Ascending aorta (tissue), 2 donors: ENCODE results near the gene C10orf90. TPM values are rescaled to one million over a fixed set of nuclear protein-coding genes. Genes with fewer than 3 reads are reported as not detected.

Source experiments
- DNase-seq, 2 donors: peaks; one replicate each; pipeline ENCODE4 v3.0.0-alpha.2; 2019; ENCODE audit warnings: low spot score in 2 of 2
- H3K27ac ChIP-seq, 2 donors: fragments of 200-600 bp; sonication (generic); one replicate each; pipeline ENCODE4 v1.5.1; 2016 to 2017; ENCODE audit warnings: mild to moderate bottlenecking in 1 of 2
- H3K27me3 ChIP-seq: fragments of 200-600 bp; sonication (generic); one replicate; pipeline ENCODE4 v1.5.1; 2017
- H3K36me3 ChIP-seq, 2 donors: fragments of 200-600 bp; sonication (generic); one replicate each; pipeline ENCODE4 v1.5.1; 2016
- H3K4me1 ChIP-seq, 2 donors: fragments of 200-600 bp; sonication (generic); one replicate each; pipeline ENCODE4 v1.5.1; 2016 to 2017; ENCODE audit warnings: mild to moderate bottlenecking in 1 of 2
- H3K4me3 ChIP-seq, 2 donors: fragments of 200-600 bp; sonication (generic); one replicate each; pipeline ENCODE4 v1.5.1; 2016 to 2017; ENCODE audit warnings: mild to moderate bottlenecking in 1 of 2
- H3K9me3 ChIP-seq, 2 donors: fragments of 200-600 bp; sonication (generic); one replicate each; pipeline ENCODE4 v1.5.1; 2016
- CTCF ChIP-seq, 3 experiments: fragments of 200-600 bp in 2 of 3; fragments of 450-650 bp in 1 of 3; sonication (generic) in 2 of 3; IDR thresholded peaks; one replicate each; pipeline ENCODE4 v1.5.1; 2016 to 2019; ENCODE audit warnings: antibody characterized with exemption in 3 of 3, mild to moderate bottlenecking in 1 of 3, moderate library complexity in 1 of 3
- intact Hi-C: fragments of 100-400 bp; cut with DNase I; formaldehyde crosslinking; loops from one replicate; pipeline ENCODE4 v1.15.1; 2023
- total RNA-seq: library from RNA; depleted of rRNA; stranded (reverse); fragments of >200 nt; gene quantifications from one replicate; pipeline ENCODE4 v1.1.0, GENCODE V29; 2016

The C10orf90 gene
- total RNA-seq, 1 donor from 2014 or later = not detected

DNA sequence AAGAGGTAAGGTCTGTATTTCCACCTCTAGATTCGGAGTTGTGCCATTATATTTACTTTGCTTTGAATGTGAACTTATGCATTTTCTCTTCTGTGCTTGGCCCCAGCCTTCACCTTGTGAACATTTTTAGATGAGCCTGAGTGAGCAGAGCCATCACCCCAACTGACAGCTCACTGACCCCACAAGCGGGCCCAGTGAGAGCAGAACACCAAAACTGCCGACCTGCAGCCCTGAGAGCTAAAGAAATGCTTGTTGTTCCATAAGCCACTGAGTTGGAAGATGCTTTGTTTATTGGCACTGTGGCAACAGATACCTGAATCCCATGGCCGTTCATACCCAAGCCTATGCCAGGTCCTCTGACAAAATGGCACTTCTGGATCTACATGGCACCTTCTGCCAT, 37.8 kb downstream of the C10orf90 start:
- intact Hi-C loops = no loop called here
- no peaks in the 10 kb centered on the region for H3K36me3 ChIP-seq

GRCh38 chr10:126629925-126630624, 40.4 kb downstream of the C10orf90 start:
- Histone ChIP-seq H3K27me3 (no peaks in the 10 kb centered on the region), H3K9me3 (no peaks in the 10 kb centered on the region), H3K36me3 (no peaks in the 10 kb centered on the region), H3K4me1 (no peaks in the 10 kb centered on the region), H3K27ac (no peak overlapping the region), H3K4me3 (no peak overlapping the region)
- intact Hi-C loops = no loop called here
- TF ChIP-seq CTCF (IDR thresholded peaks at IDR 0.05) = no peak
- no peak for DNase-seq

More for the DNA sequence above, 37.8 kb downstream of the C10orf90 start:
- Histone ChIP-seq H3K4me1 (no peaks in the 10 kb centered on the region), H3K4me3 (no peak overlapping the region), H3K9me3 (no peaks in the 10 kb centered on the region), H3K27me3 (no peaks in the 10 kb centered on the region), H3K27ac (no peak overlapping the region)
- no peak for DNase-seq
- TF ChIP-seq CTCF (IDR thresholded peaks at IDR 0.05) = no peak

- Histone ChIP-seq H3K36me3 (no peaks in the 10 kb centered on the region), H3K9me3 (no peaks in the 10 kb centered on the region), H3K27ac (no peak overlapping the region), H3K4me3 (no peak overlapping the region), H3K4me1 (no peaks in the 10 kb centered on the region), H3K27me3 (no peaks in the 10 kb centered on the region)
- no peak for TF ChIP-seq CTCF (IDR thresholded peaks at IDR 0.05)
- intact Hi-C loops = no loop called here
- no peak for DNase-seq
Measured at GRCh38 chr10:126628746-126629145, 41.7 kb downstream of the C10orf90 start.

DNA sequence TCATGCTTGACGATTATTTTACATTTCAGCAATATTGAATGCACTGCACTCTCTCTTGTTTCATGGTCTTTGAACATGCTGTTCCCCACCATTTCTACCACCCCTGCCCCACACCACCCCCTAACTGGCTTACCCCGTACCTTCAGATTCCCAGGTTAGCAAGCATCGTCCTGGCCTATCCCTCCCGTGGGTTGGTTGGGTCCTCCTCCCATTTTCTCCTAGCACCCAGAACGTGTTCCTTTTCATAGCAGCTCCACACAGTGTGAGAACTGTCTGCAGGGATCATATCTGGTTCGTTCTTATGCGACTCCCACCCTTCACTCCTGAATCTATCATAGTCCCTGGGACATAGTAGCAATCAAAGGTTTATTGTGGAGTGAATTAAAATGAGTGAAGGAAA, 48.6 kb downstream of the C10orf90 start:
- DNase-seq = peak in 1 of 2 donors; percentile 4
- no peak for TF ChIP-seq CTCF (IDR thresholded peaks at IDR 0.05)
- Histone ChIP-seq H3K36me3 (no peaks in the 10 kb centered on the region), H3K27ac (no peak overlapping the region), H3K4me1 (no peaks in the 10 kb centered on the region), H3K9me3 (no peaks in the 10 kb centered on the region), H3K27me3 (no peaks in the 10 kb centered on the region), H3K4me3 (no peak overlapping the region)
- intact Hi-C loops = no loop called here

DNA sequence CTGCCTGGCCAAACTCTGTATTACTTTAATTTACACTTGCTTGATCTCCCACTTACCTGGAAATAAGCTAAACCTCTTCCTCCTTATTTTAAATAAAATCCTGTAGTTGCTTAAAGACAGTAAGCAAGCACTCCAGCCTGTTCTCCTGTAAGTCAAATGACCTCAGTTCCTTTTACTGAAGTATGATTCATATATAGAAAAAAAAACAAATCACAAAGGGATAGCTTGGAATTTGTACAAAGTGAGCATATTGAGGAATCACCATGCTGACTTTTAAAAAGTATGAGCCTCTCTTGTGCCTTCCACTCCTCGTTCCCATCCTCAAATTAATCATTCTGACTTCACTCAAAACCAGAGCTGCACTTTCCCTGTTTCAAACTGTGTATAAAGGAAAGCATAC, 52.0 kb downstream of the C10orf90 start:
- Histone ChIP-seq H3K27ac (no peak overlapping the region), H3K36me3 (no peaks in the 10 kb centered on the region), H3K27me3 (no peaks in the 10 kb centered on the region), H3K4me3 (no peak overlapping the region), H3K9me3 (no peaks in the 10 kb centered on the region), H3K4me1 (no peaks in the 10 kb centered on the region)
- intact Hi-C loops = no loop called here
- DNase-seq = no peak
- no peak for TF ChIP-seq CTCF (IDR thresholded peaks at IDR 0.05)

DNA sequence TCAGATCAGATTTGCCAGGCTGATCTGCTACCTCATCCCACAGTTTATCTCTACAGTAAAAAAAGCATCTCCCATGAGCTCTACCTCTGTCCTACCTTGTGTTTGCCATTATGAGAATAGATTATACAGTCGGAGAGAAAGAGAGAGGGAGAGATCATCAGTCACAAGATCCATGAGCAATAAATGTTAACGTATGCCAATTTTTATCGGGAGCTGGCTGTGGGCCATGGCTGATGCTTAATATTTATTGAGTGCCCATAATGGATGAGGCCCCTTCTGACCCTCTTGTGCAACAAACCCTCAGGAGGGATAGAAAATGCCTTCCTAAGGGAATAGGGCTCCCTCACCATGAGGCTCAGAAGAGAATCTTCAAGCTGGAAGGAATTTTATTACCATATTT, 52.8 kb downstream of the C10orf90 start:
- Histone ChIP-seq H3K4me3 (no peak overlapping the region), H3K27ac (no peak overlapping the region), H3K4me1 (no peaks in the 10 kb centered on the region), H3K36me3 (no peaks in the 10 kb centered on the region), H3K27me3 (no peaks in the 10 kb centered on the region), H3K9me3 (no peaks in the 10 kb centered on the region)
- intact Hi-C loops = no loop called here
- TF ChIP-seq CTCF (IDR thresholded peaks at IDR 0.05) = no peak
- no peak for DNase-seq
